ENCODE data around the gene SGSM2. TPM values are rescaled to one million over a fixed set of nuclear protein-coding genes. Genes with fewer than 3 reads are reported as not detected.

SGSM2 gene
- total and polyA plus RNA-seq, 10 donors = 30.7 to 90.4 (median 69.6) TPM

DNA sequence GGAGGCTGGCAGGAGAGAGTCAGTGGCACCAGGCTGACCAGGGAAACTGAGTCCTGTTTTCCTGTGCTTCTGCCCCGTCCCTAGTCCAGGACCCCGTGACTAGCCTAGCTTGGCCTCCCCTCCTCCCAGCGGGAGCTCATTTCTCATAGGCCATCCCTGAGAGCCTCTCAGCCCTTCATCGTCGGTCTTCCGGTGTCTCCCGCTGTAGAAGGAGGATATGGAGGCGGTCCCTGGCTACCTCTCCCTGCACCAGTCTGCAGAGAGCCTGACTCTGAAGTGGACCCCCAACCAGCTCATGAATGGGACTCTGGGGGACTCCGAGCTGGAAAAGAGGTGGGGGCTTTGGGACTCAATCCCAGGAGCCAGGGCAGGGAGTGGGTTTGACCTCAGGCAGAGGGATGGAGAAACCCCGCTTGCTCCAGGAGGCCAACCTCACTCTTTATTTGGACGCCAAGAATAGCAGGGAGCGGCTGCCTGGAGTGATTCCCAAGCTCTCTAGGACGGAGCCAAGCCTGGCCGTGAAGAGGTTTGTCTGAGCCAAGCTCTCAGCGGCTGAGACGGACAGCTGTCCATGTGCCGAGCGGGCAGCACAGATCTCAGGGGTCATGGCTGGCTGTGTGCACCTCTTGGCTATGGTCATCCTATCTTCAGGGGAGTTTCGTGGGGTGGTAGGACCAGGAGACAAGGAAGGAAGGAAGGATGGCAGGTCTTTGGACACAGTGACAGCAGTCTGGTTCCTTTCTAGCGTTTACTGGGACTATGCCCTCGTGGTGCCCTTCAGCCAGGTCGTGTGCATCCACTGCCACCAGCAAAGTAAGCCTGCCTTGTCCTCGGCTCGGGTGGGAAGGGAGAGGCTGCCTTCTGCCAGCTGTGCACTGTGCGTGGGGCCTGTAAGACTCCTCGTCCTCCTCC lies 26.8 kb downstream of the SGSM2 start:
- intact Hi-C loops (cut with DNase I; ENCODE audit: low total_unique reads) = loop anchor here (10.0 kb wide), 1 partner anchor 51 kb away; no protein-coding TSS in a partner anchor
- no peak overlapping the region for H3K4me3 ChIP-seq
- H3K9me3 ChIP-seq = no peaks in the 10 kb centered on the region
- TF ChIP-seq POLR2A (IDR thresholded peaks at IDR 0.05) (no peak), POLR2AphosphoS5 (IDR thresholded peaks at IDR 0.05) (no peak), CTCF (IDR thresholded peaks at IDR 0.05 in 8 of 11, conservative IDR thresholded peaks at IDR 0.05 in 3 of 11) (no peak)
- H3K36me3 ChIP-seq = peaks cover 0 to 95% (median 46%) of the 10 kb centered on the region in 6 donors
- DNase-seq = no peak
- H3K27ac ChIP-seq = no peak overlapping the region
- H3K4me1 ChIP-seq = peaks cover 0 to 13% (median 0%) of the 10 kb centered on the region in 6 donors
- H3K27me3 ChIP-seq (replicated peaks in 1 of 7) = no peaks in the 10 kb centered on the region
- WGBS, 5 donors = 84 to 92% (median 86%) methylated on average over 19 to 26 of the region's 26 CpGs

GRCh38 chr17:2364763-2365116 lies 27.4 kb downstream of the SGSM2 start:
- intact Hi-C loops (cut with DNase I; ENCODE audit: low total_unique reads) = loop anchor here (10.0 kb wide), 1 partner anchor 50 kb away; no protein-coding TSS in a partner anchor
- H3K4me1 ChIP-seq = peaks cover 0 to 19% (median 0%) of the 10 kb centered on the region in 6 donors
- TF ChIP-seq POLR2AphosphoS5 (IDR thresholded peaks at IDR 0.05) = no peak
- TF ChIP-seq POLR2A (IDR thresholded peaks at IDR 0.05) = no peak
- no peak for TF ChIP-seq CTCF (IDR thresholded peaks at IDR 0.05 in 8 of 11, conservative IDR thresholded peaks at IDR 0.05 in 3 of 11)
- H3K27me3 ChIP-seq (replicated peaks in 1 of 7) = no peaks in the 10 kb centered on the region
- WGBS, 5 donors = 83 to 93% (median 90%) methylated on average over 6 to 12 of the region's 12 CpGs
- H3K4me3 ChIP-seq = no peak overlapping the region
- H3K9me3 ChIP-seq = no peaks in the 10 kb centered on the region
- no peak for DNase-seq
- H3K36me3 ChIP-seq = peaks cover 0 to 90% (median 46%) of the 10 kb centered on the region in 6 donors
- H3K27ac ChIP-seq = no peak overlapping the region

GRCh38 chr17:2365132-2365531 lies 27.8 kb downstream of the SGSM2 start:
- Histone ChIP-seq H3K27me3 (replicated peaks in 1 of 7) (no peaks in the 10 kb centered on the region), H3K36me3 (peaks cover 0 to 92% (median 46%) of the 10 kb centered on the region in 6 donors), H3K9me3 (no peaks in the 10 kb centered on the region), H3K27ac (no peak overlapping the region), H3K4me3 (no peak overlapping the region), H3K4me1 (peaks cover 0 to 20% (median 0%) of the 10 kb centered on the region in 6 donors)
- intact Hi-C loops (cut with DNase I; ENCODE audit: low total_unique reads) = loop anchor here (10.0 kb wide), 1 partner anchor 50 kb away; no protein-coding TSS in a partner anchor
- DNase-seq = no peak
- WGBS, 5 donors = 93 to 96% (median 96%) methylated on average over 17 to 20 of the region's 20 CpGs
- TF ChIP-seq POLR2AphosphoS5 (IDR thresholded peaks at IDR 0.05) (no peak), POLR2A (IDR thresholded peaks at IDR 0.05) (no peak), CTCF (IDR thresholded peaks at IDR 0.05 in 8 of 11, conservative IDR thresholded peaks at IDR 0.05 in 3 of 11) (no peak)
